ENCODE measurements around the gene GTSE1. TPM values are rescaled to one million over a fixed set of nuclear protein-coding genes. Genes with fewer than 3 reads are reported as not detected.
A peak's percentile ranks its signal among the peaks of the same experiment; 100 is the strongest.

GTSE1 gene
- total RNA-seq, 4 donors from 2014 or later = 1.00 to 3.0 (median 1.2) TPM; not detected in 1

- H3K9me3 ChIP-seq = peaks cover 0 to 4% of the 10 kb centered on the region in 2 donors
- H3K27ac ChIP-seq = peak overlapping the region; percentile 67 to 82 (median 72)
- peak; percentile 74 for DNase-seq
- peaks cover 17 to 58% (median 44%) of the 10 kb centered on the region in 4 donors for H3K4me1 ChIP-seq
- no peaks in the 10 kb centered on the region for H3K27me3 ChIP-seq
- H3K36me3 ChIP-seq = no peaks in the 10 kb centered on the region
- H3K4me3 ChIP-seq = peak overlapping the region in 1 of 4 donors; percentile 5
- TF ChIP-seq, protein P1, sequence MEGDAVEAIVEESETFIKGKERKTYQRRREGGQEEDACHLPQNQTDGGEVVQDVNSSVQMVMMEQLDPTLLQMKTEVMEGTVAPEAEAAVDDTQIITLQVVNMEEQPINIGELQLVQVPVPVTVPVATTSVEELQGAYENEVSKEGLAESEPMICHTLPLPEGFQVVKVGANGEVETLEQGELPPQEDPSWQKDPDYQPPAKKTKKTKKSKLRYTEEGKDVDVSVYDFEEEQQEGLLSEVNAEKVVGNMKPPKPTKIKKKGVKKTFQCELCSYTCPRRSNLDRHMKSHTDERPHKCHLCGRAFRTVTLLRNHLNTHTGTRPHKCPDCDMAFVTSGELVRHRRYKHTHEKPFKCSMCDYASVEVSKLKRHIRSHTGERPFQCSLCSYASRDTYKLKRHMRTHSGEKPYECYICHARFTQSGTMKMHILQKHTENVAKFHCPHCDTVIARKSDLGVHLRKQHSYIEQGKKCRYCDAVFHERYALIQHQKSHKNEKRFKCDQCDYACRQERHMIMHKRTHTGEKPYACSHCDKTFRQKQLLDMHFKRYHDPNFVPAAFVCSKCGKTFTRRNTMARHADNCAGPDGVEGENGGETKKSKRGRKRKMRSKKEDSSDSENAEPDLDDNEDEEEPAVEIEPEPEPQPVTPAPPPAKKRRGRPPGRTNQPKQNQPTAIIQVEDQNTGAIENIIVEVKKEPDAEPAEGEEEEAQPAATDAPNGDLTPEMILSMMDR (IDR thresholded peaks at IDR 0.05) = no peak
- TF ChIP-seq EP300 (IDR thresholded peaks at IDR 0.05; ENCODE audit: low read depth) (no peak), POLR2AphosphoS5 (IDR thresholded peaks at IDR 0.05) (no peak), POLR2A (IDR thresholded peaks at IDR 0.05) (no peak)
- 41% methylated on average over 31 of the region's 31 CpGs; no CpG with 5 or more reads in 1 of the 2 donors for WGBS, 2 donors (ENCODE audit: low coverage in 1 of 2)
- in situ Hi-C loops (cut with MboI; ENCODE audit: low pct_ligation_motif_present in 1 of 4, low pct_unique_long_range_greater_than_20kb in 1 of 4, low sequenced_read_pairs in 3 of 4) = no loop called here
- intact Hi-C loops (cut with DNase I; ENCODE audit: low total_unique reads) = no loop called here
These were observed 77.4 kb downstream of the GTSE1 start for GRCh38 chr22:46373921-46374662.

- intact Hi-C loops (cut with DNase I; ENCODE audit: low total_unique reads) = no loop called here
- TF ChIP-seq POLR2AphosphoS5 (IDR thresholded peaks at IDR 0.05) (peak; percentile 4 to 42 (median 41)), POLR2A (IDR thresholded peaks at IDR 0.05) (no peak)
- peak overlapping the region; percentile 67 to 82 (median 72) for H3K27ac ChIP-seq
- no peaks in the 10 kb centered on the region for H3K36me3 ChIP-seq
- H3K9me3 ChIP-seq = peaks cover 0 to 4% of the 10 kb centered on the region in 2 donors
- peaks cover 17 to 65% (median 49%) of the 10 kb centered on the region in 4 donors for H3K4me1 ChIP-seq
- no peaks in the 10 kb centered on the region for H3K27me3 ChIP-seq
- DNase-seq = peak; percentile 85
- in situ Hi-C loops (cut with MboI; ENCODE audit: low pct_ligation_motif_present in 1 of 4, low pct_unique_long_range_greater_than_20kb in 1 of 4, low sequenced_read_pairs in 3 of 4) = no loop called here
- peak overlapping the region in 2 of 4 donors; percentile 3 to 5 for H3K4me3 ChIP-seq
- 39 to 62% methylated on average over 4 to 35 of the region's 38 CpGs for WGBS, 2 donors (ENCODE audit: low coverage in 1 of 2)
These were observed 78.2 kb downstream of the GTSE1 start for GRCh38 chr22:46374663-46375474.

- 83 to 87% methylated on average over 3 of the region's 3 CpGs for WGBS, 2 donors (ENCODE audit: low coverage in 1 of 2)
- in situ Hi-C loops (cut with MboI; ENCODE audit: low pct_ligation_motif_present in 1 of 4, low pct_unique_long_range_greater_than_20kb in 1 of 4, low sequenced_read_pairs in 3 of 4) (no loop called here), intact Hi-C loops (cut with DNase I; ENCODE audit: low total_unique reads) (no loop called here)
- Histone ChIP-seq H3K27ac (peak overlapping the region in 1 of 4 donors; percentile 82), H3K9me3 (peaks cover 0 to 4% of the 10 kb centered on the region in 2 donors), H3K4me3 (no peak overlapping the region), H3K27me3 (no peaks in the 10 kb centered on the region), H3K36me3 (no peaks in the 10 kb centered on the region), H3K4me1 (peaks cover 17 to 55% (median 46%) of the 10 kb centered on the region in 4 donors)
- TF ChIP-seq POLR2A (IDR thresholded peaks at IDR 0.05) = no peak
- TF ChIP-seq EP300 (IDR thresholded peaks at IDR 0.05; ENCODE audit: low read depth) = no peak
- TF ChIP-seq, protein P1 (IDR thresholded peaks at IDR 0.05) = no peak
- no peak for TF ChIP-seq POLR2AphosphoS5 (IDR thresholded peaks at IDR 0.05)
- DNase-seq = no peak
These were observed 79.4 kb downstream of the GTSE1 start for GRCh38 chr22:46376111-46376510.

DNA sequence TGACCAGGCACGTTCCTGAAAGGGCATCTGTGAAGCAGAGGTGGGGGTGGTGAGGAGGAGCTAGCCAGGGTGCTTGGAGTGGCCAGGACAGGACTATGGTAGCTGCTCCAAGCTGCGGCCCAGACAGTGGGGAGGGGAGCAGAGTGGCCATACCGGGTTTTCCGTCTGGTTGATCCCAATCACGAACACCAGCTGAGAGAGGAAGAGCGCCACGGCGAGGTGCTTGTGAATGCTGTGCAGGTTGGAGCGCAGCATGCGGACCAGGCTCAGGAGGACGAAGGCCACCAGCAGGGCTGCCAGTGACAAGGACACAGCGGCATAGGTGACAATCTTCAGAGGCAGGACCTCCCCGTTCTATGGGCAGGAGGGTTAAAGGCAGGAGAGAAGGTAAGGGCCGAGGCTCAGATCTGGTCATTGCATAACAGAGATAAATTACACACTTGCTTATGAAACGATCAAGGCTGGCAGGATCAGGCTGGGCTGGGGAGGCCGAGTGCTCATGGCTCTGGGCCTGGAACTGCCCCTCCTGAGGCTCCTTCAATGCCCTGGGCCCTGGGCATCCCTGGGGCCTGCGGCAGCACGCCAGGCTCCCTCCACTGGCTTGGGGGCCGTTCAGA, 80.3 kb downstream of the GTSE1 start:
- DNase-seq = no peak
- in situ Hi-C loops (cut with MboI; ENCODE audit: low pct_ligation_motif_present in 1 of 4, low pct_unique_long_range_greater_than_20kb in 1 of 4, low sequenced_read_pairs in 3 of 4) = no loop called here
- Histone ChIP-seq H3K4me1 (peaks cover 17 to 54% (median 45%) of the 10 kb centered on the region in 4 donors), H3K4me3 (no peak overlapping the region), H3K9me3 (peaks cover 0 to 4% of the 10 kb centered on the region in 2 donors), H3K27ac (peak overlapping the region; percentile 26 to 59 (median 44)), H3K36me3 (no peaks in the 10 kb centered on the region), H3K27me3 (no peaks in the 10 kb centered on the region)
- TF ChIP-seq, protein P1 (IDR thresholded peaks at IDR 0.05) = no peak
- TF ChIP-seq POLR2A (IDR thresholded peaks at IDR 0.05) = no peak
- TF ChIP-seq POLR2AphosphoS5 (IDR thresholded peaks at IDR 0.05) = no peak
- no peak for TF ChIP-seq EP300 (IDR thresholded peaks at IDR 0.05; ENCODE audit: low read depth)
- intact Hi-C loops (cut with DNase I; ENCODE audit: low total_unique reads) = no loop called here
- WGBS, 2 donors (ENCODE audit: low coverage in 1 of 2) = 60 to 82% methylated on average over 1 to 19 of the region's 19 CpGs
